PC-9 (cell line): ENCODE measurements around the gene FCHSD1. TPM values are rescaled to one million over a fixed set of nuclear protein-coding genes. Genes with fewer than 3 reads are reported as not detected.

Source experiments
- BruUV-seq: library from RNA; stranded (reverse); fragments of 400-500 nt; replicated peaks from 2 replicates; lab custom pipeline; 2021; lab: Mats Ljungman, UMichigan
- CTCF ChIA-PET: fragments of 300-600 bp; sonication (Branson Sonifier 250); formaldehyde crosslinking; loops from one replicate; lab custom pipeline; 2022; ENCODE audit warnings: antibody characterized with exemption; lab: Charles Lee
- POLR2A ChIA-PET: fragments of 300-600 bp; sonication (Branson Sonifier 250); formaldehyde crosslinking; loops from one replicate; lab custom pipeline; 2022; ENCODE audit warnings: antibody characterized with exemption; ENCODE audit not compliant: unreplicated experiment; lab: Charles Lee
- DNase-seq, 2 experiments: peaks; one replicate each; pipeline versions ENCODE4 v3.0.0 to v3.0.0-alpha.2; 2015 to 2022; ENCODE audit warnings: mixed read lengths in 1 of 2
- H2AFZ ChIP-seq: fragments of 200-600 bp; sonication (generic); 2 replicates; pipeline ENCODE4 v1.8.1; 2017; ENCODE audit warnings: antibody characterized with exemption
- H3F3A ChIP-seq: fragments of 200-600 bp; sonication (generic); 2 replicates; pipeline ENCODE4 v1.8.1; 2017; ENCODE audit warnings: antibody characterized with exemption, mild to moderate bottlenecking, low read depth; ENCODE audit not compliant: insufficient read depth
- H3K27ac ChIP-seq: fragments of 200-600 bp; sonication (generic); 2 replicates; pipeline ENCODE4 v1.6.1; 2016; ENCODE audit warnings: mixed run types
- H3K27me3 ChIP-seq: fragments of 200-600 bp; sonication (generic); 2 replicates; pipeline ENCODE4 v1.6.1; 2016; ENCODE audit warnings: low read depth, mixed run types; ENCODE audit not compliant: insufficient read depth
- H3K36me3 ChIP-seq: fragments of 200-600 bp; sonication (generic); 2 replicates; pipeline ENCODE4 v1.6.1; 2016; ENCODE audit warnings: low read depth, mixed run types
- H3K4me1 ChIP-seq: fragments of 200-600 bp; sonication (generic); replicated peaks from 2 replicates; pipeline ENCODE4 v1.6.1; 2016; ENCODE audit warnings: mixed run types; ENCODE audit not compliant: insufficient read depth
- H3K4me2 ChIP-seq: fragments of 200-600 bp; sonication (generic); 2 replicates; pipeline ENCODE4 v1.6.1; 2017; ENCODE audit warnings: mixed run types
- H3K4me3 ChIP-seq: fragments of 200-600 bp; sonication (generic); 2 replicates; pipeline ENCODE4 v1.6.1; 2016; ENCODE audit warnings: mixed run types
- H3K79me2 ChIP-seq: fragments of 200-600 bp; sonication (generic); 2 replicates; pipeline ENCODE4 v1.6.1; 2017; ENCODE audit warnings: low read depth, mixed run types
- H3K9me2 ChIP-seq: fragments of 200-600 bp; sonication (generic); 2 replicates; pipeline ENCODE4 v1.8.1; 2017; ENCODE audit warnings: mild to moderate bottlenecking; ENCODE audit not compliant: insufficient read depth
- H3K9me3 ChIP-seq: fragments of 200-600 bp; sonication (generic); 2 replicates; pipeline ENCODE4 v1.8.1; 2016; ENCODE audit warnings: low read depth; ENCODE audit not compliant: insufficient read depth
- H4K20me1 ChIP-seq: fragments of 200-600 bp; sonication (generic); 2 replicates; pipeline ENCODE4 v1.8.1; 2017; ENCODE audit not compliant: insufficient read depth
- CTCF ChIP-seq: fragments of 200-600 bp; sonication (generic); conservative IDR thresholded peaks from 2 replicates; pipeline ENCODE4 v1.6.1; 2017; ENCODE audit warnings: mixed run types, antibody characterized with exemption, mild to moderate bottlenecking, moderate library complexity
- EZH2 ChIP-seq: fragments of 200-600 bp; sonication (generic); IDR thresholded peaks from 2 replicates; pipeline ENCODE4 v1.8.0; 2017; ENCODE audit warnings: antibody characterized with exemption, low read depth
- intact Hi-C: fragments of 100-400 bp; cut with micrococcal nuclease; formaldehyde crosslinking; loops from one replicate; pipeline ENCODE4 v1.10.0; 2022; ENCODE audit not compliant: unreplicated experiment
- total RNA-seq: library from RNA; stranded (reverse); gene quantifications from 2 replicates; pipeline ENCODE4 v1.2.3, GENCODE V29; 2021

Gene FCHSD1
- total RNA-seq, 1 experiment from 2014 or later: 36.4 TPM

- H3K9me3 ChIP-seq: no peaks in the 10 kb centered on the region
- CTCF ChIA-PET: no interaction called here
- DNase-seq: no peak
- H3F3A ChIP-seq: no peaks in the 10 kb centered on the region
- H2AFZ ChIP-seq: no peak overlapping the region
- peaks cover 35% of the 10 kb centered on the region for H3K79me2 ChIP-seq
- no peak for TF ChIP-seq EZH2
- no peak for TF ChIP-seq CTCF
- H3K4me1 ChIP-seq: peaks cover 7% of the 10 kb centered on the region
- H3K36me3 ChIP-seq: peaks cover 13% of the 10 kb centered on the region; the same call in 1 of the 2 replicates
- no peak overlapping the region for H3K4me2 ChIP-seq
- H3K27me3 ChIP-seq: no peaks in the 10 kb centered on the region
- no peaks in the 10 kb centered on the region for H3K9me2 ChIP-seq
- no peak overlapping the region for H3K27ac ChIP-seq
- BruUV-seq: no TSS peak
- H4K20me1 ChIP-seq: peaks cover 18% of the 10 kb centered on the region
- intact Hi-C loops: no loop called here
- H3K4me3 ChIP-seq: no peak overlapping the region
- POLR2A ChIA-PET: no interaction called here
These were observed 20.6 kb downstream of the FCHSD1 start for GRCh38 chr5:141630570-141631140.

- Histone ChIP-seq H3K9me3 (no peaks in the 10 kb centered on the region), H3K27ac (no peak overlapping the region), H3K79me2 (peaks cover 12% of the 10 kb centered on the region), H3F3A (no peaks in the 10 kb centered on the region), H2AFZ (no peak overlapping the region), H3K4me3 (no peak overlapping the region), H3K27me3 (no peaks in the 10 kb centered on the region), H3K9me2 (no peaks in the 10 kb centered on the region), H4K20me1 (peaks cover 8% of the 10 kb centered on the region; the same call in 1 of the 2 replicates), H3K4me2 (no peak overlapping the region), H3K36me3 (peaks cover 21% of the 10 kb centered on the region; the same call in 1 of the 2 replicates), H3K4me1 (no peaks in the 10 kb centered on the region)
- POLR2A ChIA-PET: no interaction called here
- CTCF ChIA-PET: interaction anchor here (1.1 kb wide), 1 partner anchor 37 kb away, joined by 7 read pairs; no protein-coding TSS in a partner anchor
- no TSS peak for BruUV-seq
- no peak for DNase-seq
- intact Hi-C loops: no loop called here
- TF ChIP-seq CTCF (no peak), EZH2 (no peak)
These were observed 22.9 kb downstream of the FCHSD1 start for GRCh38 chr5:141628175-141628788.

- Histone ChIP-seq H3K27me3 (no peaks in the 10 kb centered on the region), H3K27ac (no peak overlapping the region), H3K9me2 (no peaks in the 10 kb centered on the region), H3K9me3 (no peaks in the 10 kb centered on the region), H2AFZ (no peak overlapping the region), H3K36me3 (peaks cover 11% of the 10 kb centered on the region), H4K20me1 (no peaks in the 10 kb centered on the region), H3K4me3 (no peak overlapping the region), H3K79me2 (no peaks in the 10 kb centered on the region), H3K4me1 (no peaks in the 10 kb centered on the region), H3F3A (peaks cover 24% of the 10 kb centered on the region; the same call in 1 of the 2 replicates), H3K4me2 (no peak overlapping the region)
- no TSS peak for BruUV-seq
- POLR2A ChIA-PET: no interaction called here
- CTCF ChIA-PET: no interaction called here
- TF ChIP-seq EZH2 (no peak), CTCF (no peak)
- intact Hi-C loops: no loop called here
- no peak for DNase-seq
These were observed 27.6 kb downstream of the FCHSD1 start for GRCh38 chr5:141623611-141624010.
